ENCODE measurements around the gene C3orf20. TPM values are rescaled to one million over a fixed set of nuclear protein-coding genes. Genes with fewer than 3 reads are reported as not detected.

C3orf20 gene
- total RNA-seq, 2 experiments from 2014 or later: 0.20 to 0.23 TPM

DNA sequence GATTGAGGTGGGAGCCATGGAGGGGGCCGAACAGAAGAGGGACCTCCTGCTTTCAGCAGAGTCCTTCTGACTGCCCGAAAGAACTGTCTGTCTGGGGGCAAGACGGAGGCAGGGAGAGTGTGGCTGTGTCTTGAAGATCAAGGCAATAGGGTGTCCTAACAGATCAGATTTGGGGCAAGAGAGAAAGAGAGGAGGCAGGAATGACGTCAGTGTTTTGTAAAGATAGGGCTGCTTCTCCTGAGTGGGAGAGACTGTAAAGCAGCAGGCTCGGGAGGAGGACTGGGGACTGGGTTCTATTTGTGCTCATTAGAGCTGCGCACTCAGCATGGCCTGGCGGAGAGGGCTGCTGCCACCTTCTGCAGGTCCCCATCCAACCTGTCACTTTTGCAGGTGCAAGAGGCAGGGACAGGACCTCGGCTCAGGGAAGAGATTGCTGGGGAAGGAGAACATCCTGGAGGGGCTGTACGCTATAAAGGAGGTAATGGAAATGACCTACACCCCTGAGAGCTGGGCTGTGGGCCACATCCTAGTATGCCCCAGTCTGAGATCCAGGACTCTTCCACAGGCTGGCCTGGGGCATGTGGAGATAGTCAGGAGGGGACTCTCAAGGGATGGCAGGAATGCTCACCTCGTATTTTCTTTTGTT, 114.8 kb downstream of the C3orf20 start:
- ATAC-seq (no peak), DNase-seq (no peak)
- Mint-ChIP-seq H3K27me3 (peaks cover 17% of the 10 kb centered on the region), H3K27ac (no peak overlapping the region), H3K9me3 (no peaks in the 10 kb centered on the region), H3K36me3 (ENCODE audit: low read depth) (no peaks in the 10 kb centered on the region), H3K4me1 (ENCODE audit: low read depth) (no peaks in the 10 kb centered on the region), H3K4me3 (no peak overlapping the region)
- POLR2A ChIA-PET: no interaction called here
- CTCF ChIA-PET: interaction anchor here (1.1 to 6.3 kb wide), 4 partner anchors 9 to 132 kb away, joined by 5 to 53 read pairs (median 6); no protein-coding TSS in a partner anchor
- intact Hi-C loops (cut with micrococcal nuclease): loop anchor here (2.0 kb wide), 1 partner anchor 131 kb away; no protein-coding TSS in a partner anchor
- TF ChIP-seq CTCF (IDR thresholded peaks at IDR 0.05): no peak

GRCh38 chr3:14791343-14791945, 116.5 kb downstream of the C3orf20 start:
- ATAC-seq: peak; percentile 84
- intact Hi-C loops (cut with micrococcal nuclease): loop anchor here (2.0 kb wide), 1 partner anchor 129 kb away; no protein-coding TSS in a partner anchor
- POLR2A ChIA-PET: no interaction called here
- H3K9me3 Mint-ChIP-seq: no peaks in the 10 kb centered on the region
- H3K27me3 Mint-ChIP-seq: peaks cover 15% of the 10 kb centered on the region
- DNase-seq: peak; percentile 76
- H3K36me3 Mint-ChIP-seq (ENCODE audit: low read depth): no peaks in the 10 kb centered on the region
- H3K4me1 Mint-ChIP-seq (ENCODE audit: low read depth): no peaks in the 10 kb centered on the region
- CTCF ChIA-PET: interaction anchor here (1.0 to 6.3 kb wide), 7 partner anchors 10 to 135 kb away, joined by 3 to 53 read pairs (median 4); no protein-coding TSS in a partner anchor
- no peak overlapping the region for H3K4me3 Mint-ChIP-seq
- no peak overlapping the region for H3K27ac Mint-ChIP-seq
- TF ChIP-seq CTCF (IDR thresholded peaks at IDR 0.05): peak; percentile 67

GRCh38 chr3:14792691-14793121, 117.8 kb downstream of the C3orf20 start:
- Mint-ChIP-seq H3K9me3 (no peaks in the 10 kb centered on the region), H3K27me3 (peaks cover 15% of the 10 kb centered on the region), H3K4me1 (ENCODE audit: low read depth) (no peaks in the 10 kb centered on the region), H3K27ac (no peak overlapping the region), H3K36me3 (ENCODE audit: low read depth) (no peaks in the 10 kb centered on the region), H3K4me3 (no peak overlapping the region)
- ATAC-seq: no peak
- CTCF ChIA-PET: interaction anchor here (1.2 to 6.3 kb wide), 3 partner anchors 43 to 134 kb away, joined by 3 to 53 read pairs (median 4); no protein-coding TSS in a partner anchor
- intact Hi-C loops (cut with micrococcal nuclease): no loop called here
- no peak for TF ChIP-seq CTCF (IDR thresholded peaks at IDR 0.05)
- no peak for DNase-seq
- POLR2A ChIA-PET: no interaction called here

DNA sequence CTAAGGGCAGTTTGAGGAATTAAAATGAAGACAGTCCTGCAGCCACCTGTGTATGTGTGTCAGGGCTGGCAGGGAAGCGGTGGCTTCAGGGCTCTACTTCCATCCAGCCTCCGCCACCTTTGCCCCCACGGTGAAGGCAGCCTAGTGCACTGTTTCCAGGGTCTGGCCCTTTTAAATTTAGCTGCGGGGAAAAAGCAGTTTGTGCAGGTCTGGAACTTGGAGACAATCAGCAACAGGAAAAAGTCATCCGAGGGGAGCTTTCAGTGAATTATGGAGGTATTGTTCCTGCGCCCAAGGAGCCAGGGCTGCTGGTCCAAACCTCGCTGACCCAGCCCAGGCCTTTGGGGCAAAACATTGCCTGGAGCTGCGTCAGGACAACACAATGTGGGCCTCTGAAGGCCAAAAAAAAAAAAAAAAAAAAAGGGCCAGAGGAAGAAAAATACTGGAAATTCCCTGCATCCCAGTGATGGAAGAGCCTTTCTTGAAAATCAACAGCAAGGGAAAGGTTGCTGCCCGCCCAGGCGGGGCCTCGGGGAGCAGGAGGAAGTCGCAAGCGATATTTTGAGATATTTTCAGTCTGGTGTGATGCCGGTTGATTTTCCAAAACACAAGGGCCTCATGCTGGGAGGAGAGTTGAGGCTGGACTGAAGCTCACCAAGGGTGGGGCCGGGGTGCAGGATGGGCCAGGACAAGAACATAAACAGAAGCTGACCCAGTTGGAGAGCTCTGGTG, 118.4 kb downstream of the C3orf20 start:
- no peak overlapping the region for H3K4me3 Mint-ChIP-seq
- no peak for TF ChIP-seq CTCF (IDR thresholded peaks at IDR 0.05)
- H3K4me1 Mint-ChIP-seq (ENCODE audit: low read depth): no peaks in the 10 kb centered on the region
- ATAC-seq (no peak), DNase-seq (no peak)
- H3K36me3 Mint-ChIP-seq (ENCODE audit: low read depth): no peaks in the 10 kb centered on the region
- no peaks in the 10 kb centered on the region for H3K9me3 Mint-ChIP-seq
- CTCF ChIA-PET: interaction anchor here (1.5 to 6.3 kb wide), 2 partner anchors 44 to 129 kb away, joined by 4 to 53 read pairs; no protein-coding TSS in a partner anchor
- POLR2A ChIA-PET: no interaction called here
- peaks cover 15% of the 10 kb centered on the region for H3K27me3 Mint-ChIP-seq
- no peak overlapping the region for H3K27ac Mint-ChIP-seq
- intact Hi-C loops (cut with micrococcal nuclease): no loop called here

All from activated CD8-positive, alpha-beta T cell treated with anti-CD3 and anti-CD28 coated beads for 36 hours (primary cell).